SK-N-SH treated with all-trans-retinoic acid at 6 μM for 48 hours (cell line): ENCODE measurements around the gene MPPED2.

Experiments
- ATAC-seq: fragments of 200-7000 bp; cut with Tn5 transposase; 3 replicates; pipeline ENCODE4 v1.9.1; 2020; ENCODE audit warnings: mild to moderate bottlenecking, moderate library complexity
- ARNTL ChIP-seq: fragments of 450-650 bp; formaldehyde crosslinking; IDR thresholded peaks from 2 replicates; pipeline ENCODE4 v1.5.0; 2020; ENCODE audit warnings: low read depth, mild to moderate bottlenecking, moderate library complexity, borderline replicate concordance
- BACH2 ChIP-seq: fragments of 250-450 bp; sonication (Bioruptor Pico); IDR thresholded peaks from 2 replicates; pipeline ENCODE4 v1.9.0; 2021; ENCODE audit warnings: mild to moderate bottlenecking, borderline replicate concordance
- CSDC2 ChIP-seq: fragments of 250-450 bp; sonication (Bioruptor Pico); IDR thresholded peaks from 2 replicates; pipeline ENCODE4 v1.5.0; 2020; ENCODE audit warnings: mild to moderate bottlenecking, moderate library complexity
- ESRRG ChIP-seq: fragments of 250-450 bp; sonication (Bioruptor Pico); IDR thresholded peaks from 2 replicates; pipeline ENCODE4 v1.6.1; 2021; ENCODE audit warnings: mild to moderate bottlenecking
- GLIS3 ChIP-seq: fragments of 250-450 bp; sonication (Bioruptor Pico); IDR thresholded peaks from 2 replicates; pipeline ENCODE4 v1.5.0; 2020; ENCODE audit warnings: mild to moderate bottlenecking, moderate library complexity
- ISL1 ChIP-seq: fragments of 250-450 bp; sonication (Bioruptor Pico); IDR thresholded peaks from 2 replicates; pipeline ENCODE4 v2.1.2; 2022; ENCODE audit warnings: mild to moderate bottlenecking, moderate library complexity
- OSR1 ChIP-seq: fragments of 250-450 bp; sonication (Bioruptor Pico); IDR thresholded peaks from 2 replicates; pipeline ENCODE4 v1.8.0; 2022; ENCODE audit warnings: moderate library complexity, mild to moderate bottlenecking, inconsistent platforms
- POU6F1 ChIP-seq: fragments of 250-450 bp; sonication (Bioruptor Pico); IDR thresholded peaks from 2 replicates; pipeline ENCODE4 v1.8.0; 2021; ENCODE audit warnings: low read depth, mild to moderate bottlenecking, moderate library complexity, borderline replicate concordance
- PPARA ChIP-seq: fragments of 250-450 bp; sonication (Bioruptor Pico); IDR thresholded peaks from 2 replicates; pipeline ENCODE4 v1.5.0; 2020; ENCODE audit warnings: mild to moderate bottlenecking, borderline replicate concordance
- RARB ChIP-seq: fragments of 250-450 bp; sonication (Bioruptor Pico); IDR thresholded peaks from 2 replicates; pipeline ENCODE4 v1.8.0; 2021; ENCODE audit warnings: mild to moderate bottlenecking, moderate library complexity
- SNAI2 ChIP-seq: fragments of 250-450 bp; sonication (Bioruptor Pico); IDR thresholded peaks from 2 replicates; pipeline ENCODE4 v1.5.0; 2020; ENCODE audit warnings: mild to moderate bottlenecking, moderate library complexity
- TCF4 ChIP-seq: fragments of 250-450 bp; sonication (Bioruptor Pico); IDR thresholded peaks from 2 replicates; pipeline ENCODE4 v1.8.0; 2021; ENCODE audit warnings: mild to moderate bottlenecking, moderate library complexity, borderline replicate concordance
- TOX ChIP-seq: fragments of 250-450 bp; sonication (Bioruptor Pico); IDR thresholded peaks from 2 replicates; pipeline ENCODE4 v1.8.0; 2021; ENCODE audit warnings: mild to moderate bottlenecking, moderate library complexity, borderline replicate concordance
- ZC3H10 ChIP-seq: fragments of 250-450 bp; sonication (Bioruptor Pico); IDR thresholded peaks from 2 replicates; pipeline ENCODE4 v1.5.1; 2021; ENCODE audit warnings: mild to moderate bottlenecking, moderate library complexity
- ZFP3 ChIP-seq: fragments of 250-450 bp; sonication (Bioruptor Pico); IDR thresholded peaks from 2 replicates; pipeline ENCODE4 v1.5.0; 2020; ENCODE audit warnings: mild to moderate bottlenecking, moderate library complexity
- ZFP30 ChIP-seq: fragments of 450-650 bp; formaldehyde crosslinking; IDR thresholded peaks from 2 replicates; pipeline ENCODE4 v1.5.0; 2022; ENCODE audit warnings: mild to moderate bottlenecking, moderate library complexity
- ZNF565 ChIP-seq: fragments of 450-650 bp; formaldehyde crosslinking; conservative IDR thresholded peaks from 2 replicates; pipeline ENCODE4 v1.5.0; 2020; ENCODE audit warnings: low read depth, mild to moderate bottlenecking, moderate library complexity
- ZNF70 ChIP-seq: fragments of 450-650 bp; formaldehyde crosslinking; IDR thresholded peaks from 2 replicates; pipeline ENCODE4 v1.5.0; 2020; ENCODE audit warnings: mild to moderate bottlenecking, moderate library complexity
- ZNF8 ChIP-seq: fragments of 450-650 bp; formaldehyde crosslinking; IDR thresholded peaks from 2 replicates; pipeline ENCODE4 v1.5.0; 2020; ENCODE audit warnings: mild to moderate bottlenecking, moderate library complexity
- TF ChIP-seq, protein P1 (sequence below): fragments of 250-450 bp; sonication (Bioruptor Pico); IDR thresholded peaks from 2 replicates; pipeline ENCODE4 v1.5.1; 2021; ENCODE audit warnings: mild to moderate bottlenecking, moderate library complexity
- TF ChIP-seq, protein P2 (sequence below): fragments of 250-450 bp; sonication (Bioruptor Pico); IDR thresholded peaks from 2 replicates; pipeline ENCODE4 v1.5.0; 2020; ENCODE audit warnings: mild to moderate bottlenecking, moderate library complexity
- TF ChIP-seq, protein P3 (sequence below): fragments of 250-450 bp; sonication (Bioruptor Pico); IDR thresholded peaks from 2 replicates; pipeline ENCODE4 v1.5.1; 2020; ENCODE audit warnings: low read depth, mild to moderate bottlenecking, moderate library complexity

The MPPED2 gene

GRCh38 chr11:30610628-30611027 is 24.5 kb upstream of the MPPED2 start:
- no peak for ATAC-seq
- no peak for TF ChIP-seq TOX (CRISPR knock-in tag)
- TF ChIP-seq, protein P1, sequence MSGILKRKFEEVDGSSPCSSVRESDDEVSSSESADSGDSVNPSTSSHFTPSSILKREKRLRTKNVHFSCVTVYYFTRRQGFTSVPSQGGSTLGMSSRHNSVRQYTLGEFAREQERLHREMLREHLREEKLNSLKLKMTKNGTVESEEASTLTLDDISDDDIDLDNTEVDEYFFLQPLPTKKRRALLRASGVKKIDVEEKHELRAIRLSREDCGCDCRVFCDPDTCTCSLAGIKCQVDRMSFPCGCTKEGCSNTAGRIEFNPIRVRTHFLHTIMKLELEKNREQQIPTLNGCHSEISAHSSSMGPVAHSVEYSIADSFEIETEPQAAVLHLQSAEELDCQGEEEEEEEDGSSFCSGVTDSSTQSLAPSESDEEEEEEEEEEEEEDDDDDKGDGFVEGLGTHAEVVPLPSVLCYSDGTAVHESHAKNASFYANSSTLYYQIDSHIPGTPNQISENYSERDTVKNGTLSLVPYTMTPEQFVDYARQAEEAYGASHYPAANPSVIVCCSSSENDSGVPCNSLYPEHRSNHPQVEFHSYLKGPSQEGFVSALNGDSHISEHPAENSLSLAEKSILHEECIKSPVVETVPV (CRISPR knock-in tag): no peak
- TF ChIP-seq, protein P2, sequence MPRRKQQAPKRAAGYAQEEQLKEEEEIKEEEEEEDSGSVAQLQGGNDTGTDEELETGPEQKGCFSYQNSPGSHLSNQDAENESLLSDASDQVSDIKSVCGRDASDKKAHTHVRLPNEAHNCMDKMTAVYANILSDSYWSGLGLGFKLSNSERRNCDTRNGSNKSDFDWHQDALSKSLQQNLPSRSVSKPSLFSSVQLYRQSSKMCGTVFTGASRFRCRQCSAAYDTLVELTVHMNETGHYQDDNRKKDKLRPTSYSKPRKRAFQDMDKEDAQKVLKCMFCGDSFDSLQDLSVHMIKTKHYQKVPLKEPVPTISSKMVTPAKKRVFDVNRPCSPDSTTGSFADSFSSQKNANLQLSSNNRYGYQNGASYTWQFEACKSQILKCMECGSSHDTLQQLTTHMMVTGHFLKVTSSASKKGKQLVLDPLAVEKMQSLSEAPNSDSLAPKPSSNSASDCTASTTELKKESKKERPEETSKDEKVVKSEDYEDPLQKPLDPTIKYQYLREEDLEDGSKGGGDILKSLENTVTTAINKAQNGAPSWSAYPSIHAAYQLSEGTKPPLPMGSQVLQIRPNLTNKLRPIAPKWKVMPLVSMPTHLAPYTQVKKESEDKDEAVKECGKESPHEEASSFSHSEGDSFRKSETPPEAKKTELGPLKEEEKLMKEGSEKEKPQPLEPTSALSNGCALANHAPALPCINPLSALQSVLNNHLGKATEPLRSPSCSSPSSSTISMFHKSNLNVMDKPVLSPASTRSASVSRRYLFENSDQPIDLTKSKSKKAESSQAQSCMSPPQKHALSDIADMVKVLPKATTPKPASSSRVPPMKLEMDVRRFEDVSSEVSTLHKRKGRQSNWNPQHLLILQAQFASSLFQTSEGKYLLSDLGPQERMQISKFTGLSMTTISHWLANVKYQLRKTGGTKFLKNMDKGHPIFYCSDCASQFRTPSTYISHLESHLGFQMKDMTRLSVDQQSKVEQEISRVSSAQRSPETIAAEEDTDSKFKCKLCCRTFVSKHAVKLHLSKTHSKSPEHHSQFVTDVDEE (CRISPR knock-in tag): no peak
- TF ChIP-seq BACH2: no peak
- TF ChIP-seq ISL1 (CRISPR knock-in tag): no peak
- TF ChIP-seq ZFP30 (CRISPR knock-in tag): no peak
- TF ChIP-seq ARNTL: no peak
- TF ChIP-seq, protein P3, sequence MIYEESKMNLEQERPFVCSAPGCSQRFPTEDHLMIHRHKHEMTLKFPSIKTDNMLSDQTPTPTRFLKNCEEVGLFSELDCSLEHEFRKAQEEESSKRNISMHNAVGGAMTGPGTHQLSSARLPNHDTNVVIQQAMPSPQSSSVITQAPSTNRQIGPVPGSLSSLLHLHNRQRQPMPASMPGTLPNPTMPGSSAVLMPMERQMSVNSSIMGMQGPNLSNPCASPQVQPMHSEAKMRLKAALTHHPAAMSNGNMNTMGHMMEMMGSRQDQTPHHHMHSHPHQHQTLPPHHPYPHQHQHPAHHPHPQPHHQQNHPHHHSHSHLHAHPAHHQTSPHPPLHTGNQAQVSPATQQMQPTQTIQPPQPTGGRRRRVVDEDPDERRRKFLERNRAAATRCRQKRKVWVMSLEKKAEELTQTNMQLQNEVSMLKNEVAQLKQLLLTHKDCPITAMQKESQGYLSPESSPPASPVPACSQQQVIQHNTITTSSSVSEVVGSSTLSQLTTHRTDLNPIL (CRISPR knock-in tag): no peak
- TF ChIP-seq SNAI2 (CRISPR knock-in tag): no peak
- no peak for TF ChIP-seq ZNF70
- TF ChIP-seq ZNF8 (CRISPR knock-in tag): no peak
- no peak for TF ChIP-seq ZFP3 (CRISPR knock-in tag)
- no peak for TF ChIP-seq OSR1 (CRISPR knock-in tag)
- TF ChIP-seq GLIS3 (CRISPR knock-in tag): no peak
- TF ChIP-seq CSDC2: no peak

DNA sequence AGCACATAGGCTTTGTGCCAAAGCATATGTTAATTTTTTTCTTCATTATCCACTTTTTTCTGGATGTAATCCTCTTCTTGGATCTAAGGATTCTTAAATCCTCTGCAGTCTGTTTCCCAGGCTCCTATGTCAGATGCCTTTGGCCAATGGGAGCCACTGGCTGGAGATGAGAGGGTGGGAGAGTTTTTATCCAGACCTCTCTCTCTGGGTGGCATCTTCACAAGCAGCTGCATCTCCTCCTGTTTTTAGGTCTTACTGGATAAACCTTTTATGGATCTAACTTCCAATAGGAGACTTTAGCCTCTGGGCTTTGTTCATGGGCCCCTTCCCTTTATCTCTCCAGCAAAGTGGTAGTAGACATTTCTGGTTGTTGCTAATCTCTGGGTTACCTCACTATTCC is 22.4 kb upstream of the MPPED2 start:
- TF ChIP-seq POU6F1 (CRISPR knock-in tag) (no peak), TOX (CRISPR knock-in tag) (no peak), ISL1 (CRISPR knock-in tag) (no peak)
- ATAC-seq: no peak

- ATAC-seq: no peak
- TF ChIP-seq ARNTL: no peak
Observed at GRCh38 chr11:30605036-30605605, 19.0 kb upstream of the MPPED2 start.

DNA sequence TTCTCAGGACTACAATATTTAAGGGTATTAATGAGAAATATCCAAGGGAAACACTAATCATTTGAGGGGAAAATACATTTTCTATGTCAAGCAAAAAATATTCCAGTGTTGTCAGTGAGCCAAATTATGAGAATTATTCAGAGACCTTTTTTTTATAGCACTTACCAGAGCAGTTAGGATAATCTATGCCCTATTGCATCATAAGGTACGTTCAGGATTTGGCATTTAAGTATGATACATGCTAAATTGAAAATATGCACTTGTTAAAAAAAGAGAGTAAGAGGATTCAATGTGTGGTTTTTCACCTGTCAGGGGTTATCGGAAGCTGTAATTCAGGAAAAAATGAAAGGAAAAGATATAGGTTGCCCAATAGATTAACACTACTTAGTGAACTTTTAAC is 17.2 kb upstream of the MPPED2 start:
- no peak for ATAC-seq
- no peak for TF ChIP-seq ZNF70
- TF ChIP-seq RARB (CRISPR knock-in tag): no peak
- TF ChIP-seq ZNF8 (CRISPR knock-in tag): no peak
- TF ChIP-seq TCF4 (CRISPR knock-in tag): no peak
- no peak for TF ChIP-seq TOX (CRISPR knock-in tag)
- TF ChIP-seq ESRRG: no peak
- TF ChIP-seq ZNF565 (CRISPR knock-in tag): no peak
- no peak for TF ChIP-seq OSR1 (CRISPR knock-in tag)
- no peak for TF ChIP-seq ZC3H10 (CRISPR knock-in tag)
- no peak for TF ChIP-seq SNAI2 (CRISPR knock-in tag)
- TF ChIP-seq CSDC2: no peak
- no peak for TF ChIP-seq ARNTL
- no peak for TF ChIP-seq PPARA (CRISPR knock-in tag)
- TF ChIP-seq, protein P3 (CRISPR knock-in tag): no peak
